Choroid plexus epithelial cell (primary cell): ENCODE data around the gene HAO1.

ENCODE experiments used
- DNase-seq: peaks from one replicate; pipeline ENCODE4 v3.0.0-alpha.2; 2010; ENCODE audit warnings: low read depth
- H3K4me3 ChIP-seq: 2 replicates; pipeline ENCODE4 v1.5.1; 2011; ENCODE audit warnings: low read depth, mild to moderate bottlenecking, control low read depth, low read length, moderate library complexity
- TF ChIP-seq, protein P1 (sequence below): conservative IDR thresholded peaks from 2 replicates; pipeline ENCODE4 v1.5.1; 2011; ENCODE audit warnings: low read depth, mild to moderate bottlenecking, control low read depth, inconsistent platforms, low read length, moderate library complexity

HAO1 gene

DNA sequence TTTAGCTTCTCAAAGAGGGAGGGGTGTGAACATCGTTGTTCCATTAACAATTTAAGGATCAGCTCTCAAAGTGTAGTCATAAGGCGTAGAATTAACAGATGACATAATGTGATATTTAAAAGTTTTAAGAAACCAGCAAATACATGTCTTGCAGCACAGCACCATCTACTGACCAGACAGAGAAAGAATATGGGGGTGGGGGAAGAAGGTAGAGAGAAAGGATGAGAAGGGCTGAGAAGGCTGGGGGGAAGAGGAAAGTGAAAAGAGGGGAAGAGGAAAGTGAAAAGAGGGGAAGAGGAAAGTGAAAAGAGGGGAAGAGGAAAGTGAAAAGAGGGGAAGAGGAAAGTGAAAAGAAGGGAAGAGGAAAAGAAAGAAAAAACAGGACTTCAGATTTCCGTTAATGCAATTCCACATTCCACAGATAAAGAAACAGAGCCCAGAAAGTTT lies 80.9 kb downstream of the HAO1 start:
- TF ChIP-seq, protein P1, sequence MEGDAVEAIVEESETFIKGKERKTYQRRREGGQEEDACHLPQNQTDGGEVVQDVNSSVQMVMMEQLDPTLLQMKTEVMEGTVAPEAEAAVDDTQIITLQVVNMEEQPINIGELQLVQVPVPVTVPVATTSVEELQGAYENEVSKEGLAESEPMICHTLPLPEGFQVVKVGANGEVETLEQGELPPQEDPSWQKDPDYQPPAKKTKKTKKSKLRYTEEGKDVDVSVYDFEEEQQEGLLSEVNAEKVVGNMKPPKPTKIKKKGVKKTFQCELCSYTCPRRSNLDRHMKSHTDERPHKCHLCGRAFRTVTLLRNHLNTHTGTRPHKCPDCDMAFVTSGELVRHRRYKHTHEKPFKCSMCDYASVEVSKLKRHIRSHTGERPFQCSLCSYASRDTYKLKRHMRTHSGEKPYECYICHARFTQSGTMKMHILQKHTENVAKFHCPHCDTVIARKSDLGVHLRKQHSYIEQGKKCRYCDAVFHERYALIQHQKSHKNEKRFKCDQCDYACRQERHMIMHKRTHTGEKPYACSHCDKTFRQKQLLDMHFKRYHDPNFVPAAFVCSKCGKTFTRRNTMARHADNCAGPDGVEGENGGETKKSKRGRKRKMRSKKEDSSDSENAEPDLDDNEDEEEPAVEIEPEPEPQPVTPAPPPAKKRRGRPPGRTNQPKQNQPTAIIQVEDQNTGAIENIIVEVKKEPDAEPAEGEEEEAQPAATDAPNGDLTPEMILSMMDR, result peak; percentile 72
- H3K4me3 ChIP-seq, result no peak overlapping the region
- DNase-seq, result peak; percentile 81

DNA sequence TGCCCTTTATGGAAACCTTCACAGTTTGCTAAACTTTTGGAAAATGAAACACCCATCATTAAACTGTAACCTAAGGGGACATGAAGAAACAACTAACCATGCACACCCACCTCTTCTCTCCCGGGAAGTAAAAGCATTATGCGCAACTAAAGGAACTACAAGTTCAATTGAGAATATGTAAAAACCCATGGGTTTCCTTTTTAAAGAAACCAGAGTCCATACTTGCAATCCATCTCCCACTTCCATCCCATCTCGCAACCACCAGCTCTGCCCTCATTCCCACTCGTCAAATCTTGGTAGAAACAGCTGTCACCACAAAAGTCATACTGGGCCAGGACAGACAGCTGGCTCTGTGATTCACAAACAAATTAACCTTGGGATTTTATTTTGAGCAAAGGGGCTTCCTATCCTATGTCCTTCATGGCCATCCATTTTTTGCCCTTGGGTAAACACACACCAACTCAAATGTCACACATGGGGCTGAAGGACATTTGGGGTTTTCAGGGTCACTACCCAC lies 81.5 kb downstream of the HAO1 start:
- no peak for DNase-seq
- TF ChIP-seq, protein P1, result no peak
- H3K4me3 ChIP-seq, result no peak overlapping the region

DNA sequence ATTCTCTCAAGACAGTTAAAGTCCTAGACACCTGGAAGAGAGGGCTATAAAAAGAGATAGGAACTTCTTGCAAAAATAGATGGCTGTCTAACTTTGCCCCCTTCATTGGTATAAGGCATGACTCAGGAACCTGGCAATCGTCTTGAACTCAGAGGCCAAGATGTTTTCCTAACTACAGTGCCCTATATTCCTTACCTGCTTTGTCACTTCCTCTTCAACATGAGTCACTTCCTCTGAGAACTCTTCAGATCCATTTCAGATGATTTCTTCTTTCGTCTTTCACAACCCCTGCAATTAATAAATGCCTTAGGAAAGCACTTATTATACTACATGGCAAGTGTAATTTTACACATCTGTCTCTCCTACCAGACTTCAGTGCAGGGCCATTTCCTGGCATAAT lies 83.5 kb downstream of the HAO1 start:
- H3K4me3 ChIP-seq, result no peak overlapping the region
- TF ChIP-seq, protein P1, result no peak
- peak; percentile 55 for DNase-seq

DNA sequence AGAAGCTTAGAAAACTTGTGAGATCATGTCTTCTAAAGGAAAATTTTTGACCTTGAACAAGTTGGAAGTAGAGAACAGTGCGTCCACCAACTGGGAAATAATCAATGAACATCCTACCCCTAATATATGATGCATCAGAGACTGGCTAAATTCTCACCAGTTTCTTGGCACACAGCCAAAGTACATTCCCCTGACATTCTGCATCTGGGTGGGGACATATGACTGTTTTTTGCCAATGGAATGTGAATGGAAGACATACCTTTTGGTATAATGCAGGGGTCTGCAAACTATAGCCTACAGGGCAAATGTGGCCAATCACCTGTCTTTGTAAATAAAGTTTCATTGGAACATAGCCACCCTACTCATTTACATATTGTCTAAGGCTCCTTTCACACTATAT lies 84.7 kb downstream of the HAO1 start:
- no peak for DNase-seq
- TF ChIP-seq, protein P1, result no peak
- H3K4me3 ChIP-seq, result no peak overlapping the region

DNA sequence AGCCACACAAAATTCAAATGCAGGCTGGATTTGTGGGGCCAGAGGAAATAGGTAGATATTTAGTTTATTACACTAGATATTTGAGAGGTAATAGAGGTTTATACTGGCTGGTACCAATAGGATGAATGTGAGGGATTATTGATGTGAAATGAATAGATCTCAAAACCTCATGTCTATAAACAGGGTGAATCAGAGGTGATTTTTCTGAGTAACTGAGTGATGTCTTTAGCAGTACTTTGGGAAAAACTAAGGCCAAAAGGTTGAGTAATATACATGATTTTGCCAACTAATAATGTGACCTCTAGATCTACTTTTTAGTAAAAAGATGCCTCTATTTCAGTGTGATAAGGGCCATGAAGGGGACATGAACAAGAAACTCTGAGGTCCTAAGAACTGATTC lies 86.8 kb downstream of the HAO1 start:
- DNase-seq, result no peak
- H3K4me3 ChIP-seq, result no peak overlapping the region
- TF ChIP-seq, protein P1, result no peak

DNA sequence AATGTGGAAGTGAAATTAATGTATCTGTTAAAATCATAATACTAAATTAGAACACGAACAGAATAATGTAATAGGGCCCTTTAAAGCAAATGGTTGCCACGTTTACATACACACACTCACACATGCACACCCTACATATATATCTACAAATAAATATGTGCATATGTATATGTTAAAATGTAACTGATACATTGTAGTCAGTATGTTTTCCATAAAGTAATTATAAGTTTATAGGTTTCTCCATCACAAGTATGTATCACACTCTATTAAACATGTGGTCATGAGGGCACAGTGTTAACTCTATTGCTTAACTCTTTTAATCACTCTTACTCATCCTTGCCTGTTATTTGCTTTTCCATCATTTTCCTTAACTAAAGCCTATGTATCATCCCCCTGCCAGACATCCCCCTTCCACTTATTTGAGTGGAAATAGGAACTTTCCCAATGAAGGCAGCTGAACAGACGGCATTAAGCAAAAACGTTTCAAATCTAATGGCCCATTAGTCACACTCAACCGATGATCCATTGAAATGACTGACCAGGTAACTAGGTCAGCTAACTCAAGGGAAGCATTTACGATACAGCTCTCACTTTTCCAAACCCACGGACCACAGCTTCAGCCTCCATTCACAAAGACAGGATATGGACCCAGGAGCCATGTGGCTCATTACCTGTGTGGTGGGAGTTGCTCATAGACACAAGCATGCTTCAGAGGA lies 89.3 kb downstream of the HAO1 start:
- TF ChIP-seq, protein P1, result no peak
- DNase-seq, result no peak
- no peak overlapping the region for H3K4me3 ChIP-seq

DNA sequence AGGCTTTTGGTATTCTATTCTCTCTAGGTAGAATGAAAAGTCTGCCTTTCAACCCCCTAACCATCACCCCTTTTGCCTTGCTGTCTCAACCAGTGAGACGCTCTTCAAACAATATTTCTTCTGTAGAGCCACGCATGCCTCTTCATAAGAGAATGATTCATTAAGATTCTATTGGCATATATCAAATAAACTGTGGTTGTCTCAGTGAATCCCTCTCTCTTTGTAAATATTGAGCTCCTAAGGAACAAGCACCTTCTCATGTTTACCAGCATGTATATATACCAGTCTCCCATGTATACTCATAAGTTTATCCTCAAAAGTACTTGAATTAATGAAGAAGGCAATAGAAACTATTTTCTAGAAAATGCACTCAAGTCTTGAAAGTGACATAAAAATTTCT lies 90.6 kb downstream of the HAO1 start:
- H3K4me3 ChIP-seq, result no peak overlapping the region
- DNase-seq, result no peak
- TF ChIP-seq, protein P1, result no peak
